Subcutaneous adipose tissue (tissue), 4 donors: Measurements from ENCODE around the gene TWNK. TPM values are rescaled to one million over a fixed set of nuclear protein-coding genes. Genes with fewer than 3 reads are reported as not detected.

Experiments used
- total RNA-seq, 4 donors: library from RNA; depleted of rRNA; stranded (reverse); fragments of >200 nt; gene quantifications; one replicate each; pipeline ENCODE4 v1.1.0, GENCODE V29; 2016
- TF ChIP-seq, protein P1 (sequence below): fragments of 450-650 bp; IDR thresholded peaks from one replicate; pipeline ENCODE4 v1.5.1; 2016; ENCODE audit warnings: low read depth, mild to moderate bottlenecking, control low read depth, antibody characterized with exemption, moderate library complexity

The TWNK gene
- total RNA-seq, 4 donors from 2014 or later: 2.4 to 6.2 (median 3.3) TPM

DNA sequence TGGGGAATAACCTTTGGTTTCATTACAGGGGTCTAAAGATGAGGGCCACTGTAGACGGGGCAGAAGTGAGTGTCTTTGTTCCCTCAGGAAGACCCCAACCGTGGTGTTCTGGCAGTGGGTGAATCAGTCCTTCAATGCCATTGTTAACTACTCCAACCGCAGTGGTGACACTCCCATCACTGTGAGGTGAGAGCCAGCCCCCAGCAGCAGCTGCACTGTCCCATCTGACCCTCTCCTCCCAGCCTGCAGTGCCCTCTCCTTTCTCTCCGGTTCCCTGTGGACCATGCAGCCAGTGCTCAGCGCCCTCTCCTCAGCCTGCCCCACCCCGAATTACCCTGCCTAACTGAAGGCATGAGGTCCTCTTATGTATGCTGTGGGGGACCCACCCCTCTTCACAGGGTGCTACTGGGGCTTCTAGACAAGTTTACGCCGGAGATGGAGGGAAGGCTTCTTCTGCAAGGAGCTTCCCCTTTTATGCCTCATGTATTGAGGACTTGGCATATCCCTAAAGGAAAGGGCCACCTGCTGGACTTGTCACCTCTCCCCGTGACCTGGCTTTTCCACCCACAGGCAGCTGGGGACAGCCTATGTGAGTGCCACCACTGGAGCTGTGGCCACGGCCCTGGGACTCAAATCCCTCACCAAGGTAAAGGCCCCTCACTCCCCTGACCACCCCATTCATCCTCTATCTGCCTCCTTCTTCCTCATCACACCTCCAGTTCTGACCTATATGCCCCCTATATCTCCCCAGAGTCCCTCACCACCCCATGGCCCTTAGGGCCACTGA lies 48.8 kb downstream of the TWNK start:
- TF ChIP-seq, protein P1, sequence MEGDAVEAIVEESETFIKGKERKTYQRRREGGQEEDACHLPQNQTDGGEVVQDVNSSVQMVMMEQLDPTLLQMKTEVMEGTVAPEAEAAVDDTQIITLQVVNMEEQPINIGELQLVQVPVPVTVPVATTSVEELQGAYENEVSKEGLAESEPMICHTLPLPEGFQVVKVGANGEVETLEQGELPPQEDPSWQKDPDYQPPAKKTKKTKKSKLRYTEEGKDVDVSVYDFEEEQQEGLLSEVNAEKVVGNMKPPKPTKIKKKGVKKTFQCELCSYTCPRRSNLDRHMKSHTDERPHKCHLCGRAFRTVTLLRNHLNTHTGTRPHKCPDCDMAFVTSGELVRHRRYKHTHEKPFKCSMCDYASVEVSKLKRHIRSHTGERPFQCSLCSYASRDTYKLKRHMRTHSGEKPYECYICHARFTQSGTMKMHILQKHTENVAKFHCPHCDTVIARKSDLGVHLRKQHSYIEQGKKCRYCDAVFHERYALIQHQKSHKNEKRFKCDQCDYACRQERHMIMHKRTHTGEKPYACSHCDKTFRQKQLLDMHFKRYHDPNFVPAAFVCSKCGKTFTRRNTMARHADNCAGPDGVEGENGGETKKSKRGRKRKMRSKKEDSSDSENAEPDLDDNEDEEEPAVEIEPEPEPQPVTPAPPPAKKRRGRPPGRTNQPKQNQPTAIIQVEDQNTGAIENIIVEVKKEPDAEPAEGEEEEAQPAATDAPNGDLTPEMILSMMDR: no peak

GRCh38 chr10:101036726-101037125 lies 49.4 kb downstream of the TWNK start:
- TF ChIP-seq, protein P1: no peak

GRCh38 chr10:101038484-101038883 lies 51.1 kb downstream of the TWNK start:
- TF ChIP-seq, protein P1: no peak

DNA sequence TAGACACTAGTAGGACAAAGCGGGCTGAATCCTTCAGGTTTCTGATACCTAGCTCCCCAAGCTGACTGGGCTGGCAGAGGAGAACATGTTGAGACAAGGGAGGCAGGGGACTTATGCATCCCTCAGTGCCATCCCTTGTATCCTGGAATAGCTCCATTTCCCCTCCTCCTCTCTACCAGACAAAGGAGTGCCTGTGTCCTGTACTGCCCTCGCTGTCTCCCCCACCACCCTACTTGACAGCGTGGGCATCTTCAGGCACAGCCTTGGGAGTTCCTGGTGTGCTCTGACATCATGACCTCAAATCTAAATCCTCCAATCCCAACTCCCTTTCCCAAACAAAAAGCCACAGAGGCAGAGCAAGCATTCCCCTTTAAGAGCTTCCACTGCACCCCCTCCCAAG lies 52.7 kb downstream of the TWNK start:
- TF ChIP-seq, protein P1: no peak

- TF ChIP-seq, protein P1: no peak
Measured at GRCh38 chr10:101040851-101041250, 53.5 kb downstream of the TWNK start.

- TF ChIP-seq, protein P1: no peak
Measured at GRCh38 chr10:101041252-101041761, 54.0 kb downstream of the TWNK start.

DNA sequence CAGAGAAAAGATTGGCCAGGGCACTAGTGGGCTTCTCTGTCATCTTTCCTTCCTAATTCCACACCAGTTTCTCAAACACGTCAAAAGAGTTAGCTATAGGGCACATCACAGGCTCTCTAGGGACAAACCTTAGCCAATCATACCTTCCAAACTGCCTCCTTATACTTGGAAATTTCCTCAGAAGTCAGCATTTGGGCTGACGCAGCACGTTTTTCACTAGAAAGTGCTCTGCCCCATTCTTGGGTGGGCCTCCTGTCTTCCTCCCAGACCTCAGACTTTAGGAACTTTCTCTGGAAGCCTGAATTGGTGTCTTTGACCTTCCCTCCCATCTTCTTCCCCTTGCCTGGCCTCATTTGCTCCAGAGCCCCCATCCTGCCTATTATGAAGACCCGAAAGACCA lies 54.8 kb downstream of the TWNK start:
- TF ChIP-seq, protein P1: no peak
